ENCODE data around the gene VPS13A. TPM values are rescaled to one million over a fixed set of nuclear protein-coding genes. Genes with fewer than 3 reads are reported as not detected.

VPS13A gene
- total RNA-seq, 2 experiments from 2014 or later, result 28.4 to 28.8 TPM

- no peaks in the 10 kb centered on the region for H3K36me3 Mint-ChIP-seq
- no peaks in the 10 kb centered on the region for H3K27me3 Mint-ChIP-seq
- H3K27ac Mint-ChIP-seq, result no peak overlapping the region
- no peaks in the 10 kb centered on the region for H3K9me3 Mint-ChIP-seq
- no peak overlapping the region for H3K4me3 Mint-ChIP-seq
- H3K4me1 Mint-ChIP-seq, result peaks cover 6% of the 10 kb centered on the region
- DNase-seq, result no peak
These were observed 6.2 kb upstream of the VPS13A start for GRCh38 chr9:77170991-77171699.

GRCh38 chr9:77175151-77175550 lies 2.2 kb upstream of the VPS13A start:
- H3K36me3 Mint-ChIP-seq, result peaks cover 4% of the 10 kb centered on the region
- H3K4me3 Mint-ChIP-seq, result no peak overlapping the region
- no peak overlapping the region for H3K27ac Mint-ChIP-seq
- DNase-seq, result no peak
- no peaks in the 10 kb centered on the region for H3K27me3 Mint-ChIP-seq
- peaks cover 21% of the 10 kb centered on the region for H3K4me1 Mint-ChIP-seq
- no peaks in the 10 kb centered on the region for H3K9me3 Mint-ChIP-seq

GRCh38 chr9:77176106-77176505 lies 1.2 kb upstream of the VPS13A start:
- Mint-ChIP-seq H3K4me3 (no peak overlapping the region), H3K27me3 (no peaks in the 10 kb centered on the region), H3K9me3 (no peaks in the 10 kb centered on the region), H3K27ac (no peak overlapping the region), H3K4me1 (peaks cover 25% of the 10 kb centered on the region), H3K36me3 (peaks cover 4% of the 10 kb centered on the region)
- no peak for DNase-seq

GRCh38 chr9:77176686-77177142 lies 620 bp upstream of the VPS13A start:
- Mint-ChIP-seq H3K9me3 (no peaks in the 10 kb centered on the region), H3K4me1 (peaks cover 26% of the 10 kb centered on the region), H3K36me3 (peaks cover 4% of the 10 kb centered on the region), H3K27ac (peak overlapping the region; percentile 91), H3K27me3 (no peaks in the 10 kb centered on the region), H3K4me3 (peak overlapping the region; percentile 95)
- no peak for DNase-seq

- H3K4me3 Mint-ChIP-seq, result peak overlapping the region; percentile 95
- peak overlapping the region; percentile 91 for H3K27ac Mint-ChIP-seq
- H3K27me3 Mint-ChIP-seq, result no peaks in the 10 kb centered on the region
- no peaks in the 10 kb centered on the region for H3K9me3 Mint-ChIP-seq
- DNase-seq, result peak; percentile 52
- peaks cover 29% of the 10 kb centered on the region for H3K4me1 Mint-ChIP-seq
- H3K36me3 Mint-ChIP-seq, result peaks cover 7% of the 10 kb centered on the region
These were observed 810 bp downstream of the VPS13A start for GRCh38 chr9:77177894-77178794.

GRCh38 chr9:77180056-77180455 lies 2.7 kb downstream of the VPS13A start:
- H3K4me3 Mint-ChIP-seq, result peak overlapping the region; percentile 72
- peaks cover 16% of the 10 kb centered on the region for H3K36me3 Mint-ChIP-seq
- H3K4me1 Mint-ChIP-seq, result peaks cover 28% of the 10 kb centered on the region
- H3K27me3 Mint-ChIP-seq, result no peaks in the 10 kb centered on the region
- no peak overlapping the region for H3K27ac Mint-ChIP-seq
- DNase-seq, result no peak
- no peaks in the 10 kb centered on the region for H3K9me3 Mint-ChIP-seq

- peaks cover 4% of the 10 kb centered on the region for H3K9me3 Mint-ChIP-seq
- no peak overlapping the region for H3K27ac Mint-ChIP-seq
- DNase-seq, result no peak
- peaks cover 28% of the 10 kb centered on the region for H3K4me1 Mint-ChIP-seq
- no peak overlapping the region for H3K4me3 Mint-ChIP-seq
- H3K27me3 Mint-ChIP-seq, result no peaks in the 10 kb centered on the region
- H3K36me3 Mint-ChIP-seq, result peaks cover 32% of the 10 kb centered on the region
These were observed 6.2 kb downstream of the VPS13A start for GRCh38 chr9:77183581-77183980.

GRCh38 chr9:77188242-77188641 lies 10.9 kb downstream of the VPS13A start:
- Mint-ChIP-seq H3K9me3 (peaks cover 15% of the 10 kb centered on the region), H3K27me3 (no peaks in the 10 kb centered on the region), H3K27ac (no peak overlapping the region), H3K4me3 (no peak overlapping the region), H3K4me1 (peaks cover 36% of the 10 kb centered on the region), H3K36me3 (peaks cover 44% of the 10 kb centered on the region)
- DNase-seq, result no peak

- no peaks in the 10 kb centered on the region for H3K27me3 Mint-ChIP-seq
- H3K36me3 Mint-ChIP-seq, result peaks cover 15% of the 10 kb centered on the region
- H3K9me3 Mint-ChIP-seq, result peaks cover 3% of the 10 kb centered on the region
- H3K4me3 Mint-ChIP-seq, result no peak overlapping the region
- H3K4me1 Mint-ChIP-seq, result peaks cover 45% of the 10 kb centered on the region
- no peak for DNase-seq
- H3K27ac Mint-ChIP-seq, result no peak overlapping the region
These were observed 17.1 kb downstream of the VPS13A start for GRCh38 chr9:77194423-77194822.

GRCh38 chr9:77210116-77210515 lies 32.8 kb downstream of the VPS13A start:
- DNase-seq, result no peak
- peaks cover 8% of the 10 kb centered on the region for H3K36me3 Mint-ChIP-seq
- no peak overlapping the region for H3K4me3 Mint-ChIP-seq
- H3K27me3 Mint-ChIP-seq, result no peaks in the 10 kb centered on the region
- H3K9me3 Mint-ChIP-seq, result no peaks in the 10 kb centered on the region
- H3K4me1 Mint-ChIP-seq, result no peaks in the 10 kb centered on the region
- no peak overlapping the region for H3K27ac Mint-ChIP-seq

- H3K36me3 Mint-ChIP-seq, result peaks cover 6% of the 10 kb centered on the region
- H3K27me3 Mint-ChIP-seq, result no peaks in the 10 kb centered on the region
These were observed 34.2 kb downstream of the VPS13A start for GRCh38 chr9:77211561-77211960.

GRCh38 chr9:77212801-77213200 lies 35.5 kb downstream of the VPS13A start:
- H3K9me3 Mint-ChIP-seq, result no peaks in the 10 kb centered on the region
- no peak overlapping the region for H3K27ac Mint-ChIP-seq
- no peak for DNase-seq
- H3K4me1 Mint-ChIP-seq, result no peaks in the 10 kb centered on the region
- no peak overlapping the region for H3K4me3 Mint-ChIP-seq
- no peaks in the 10 kb centered on the region for H3K27me3 Mint-ChIP-seq
- H3K36me3 Mint-ChIP-seq, result peaks cover 6% of the 10 kb centered on the region

More at GRCh38 chr9:77211561-77211960, 34.2 kb downstream of the VPS13A start:
- no peak overlapping the region for H3K4me3 Mint-ChIP-seq
- H3K4me1 Mint-ChIP-seq, result no peaks in the 10 kb centered on the region
- no peaks in the 10 kb centered on the region for H3K9me3 Mint-ChIP-seq
- H3K27ac Mint-ChIP-seq, result no peak overlapping the region
- no peak for DNase-seq

- Mint-ChIP-seq H3K4me3 (no peak overlapping the region), H3K27ac (no peak overlapping the region), H3K4me1 (no peaks in the 10 kb centered on the region), H3K27me3 (no peaks in the 10 kb centered on the region), H3K9me3 (no peaks in the 10 kb centered on the region), H3K36me3 (peaks cover 4% of the 10 kb centered on the region)
- DNase-seq, result no peak
These were observed 38.5 kb downstream of the VPS13A start for GRCh38 chr9:77215874-77216273.

- Mint-ChIP-seq H3K4me1 (peaks cover 3% of the 10 kb centered on the region), H3K27me3 (no peaks in the 10 kb centered on the region), H3K36me3 (peaks cover 20% of the 10 kb centered on the region), H3K9me3 (no peaks in the 10 kb centered on the region), H3K27ac (no peak overlapping the region), H3K4me3 (no peak overlapping the region)
- DNase-seq, result no peak
These were observed 41.3 kb downstream of the VPS13A start for GRCh38 chr9:77218612-77219011.

GRCh38 chr9:77221431-77221830 lies 44.1 kb downstream of the VPS13A start:
- Mint-ChIP-seq H3K27ac (no peak overlapping the region), H3K36me3 (peaks cover 24% of the 10 kb centered on the region), H3K9me3 (no peaks in the 10 kb centered on the region), H3K4me1 (peaks cover 5% of the 10 kb centered on the region), H3K27me3 (no peaks in the 10 kb centered on the region), H3K4me3 (no peak overlapping the region)
- no peak for DNase-seq

Data from activated naive CD8-positive, alpha-beta T cell treated with anti-CD3 and anti-CD28 coated beads for 36 hours (primary cell).